Measurements from ENCODE around the gene INPP4A.

Gene INPP4A

DNA sequence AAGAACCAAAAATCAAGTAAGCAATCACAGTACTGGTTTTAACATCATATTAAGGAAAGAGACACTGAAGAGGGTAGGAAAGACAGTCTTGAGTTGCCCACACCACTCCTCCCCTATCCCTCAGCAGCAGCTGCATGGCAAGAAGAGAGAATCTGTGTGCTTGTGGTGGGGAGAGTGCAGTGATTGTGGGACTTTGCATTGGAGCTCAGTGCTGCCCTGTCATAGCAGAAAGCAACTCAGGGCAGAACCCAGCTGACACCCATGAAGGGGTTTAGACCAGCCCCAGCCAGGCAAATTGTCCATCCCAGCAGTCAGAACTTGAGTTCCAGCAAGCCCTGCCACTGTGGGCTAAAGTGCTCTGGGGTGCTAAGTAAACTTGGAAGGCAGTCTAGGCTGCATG, 40.8 kb upstream of the INPP4A start:
- no peak for TF ChIP-seq EZH2phosphoT487 (IDR thresholded peaks at IDR 0.05; ENCODE audit: low read depth)
- no peak for TF ChIP-seq CTCF (IDR thresholded peaks at IDR 0.05; ENCODE audit: low read depth, low read length)
- Histone ChIP-seq H2AFZ (ENCODE audit: low read depth, low read length) (no peak overlapping the region), H3K9ac (ENCODE audit: low read length) (no peak overlapping the region), H4K20me1 (ENCODE audit: insufficient read depth, low read length) (no peaks in the 10 kb centered on the region), H3K4me3 (ENCODE audit: low read length) (no peak overlapping the region), H3K27ac (ENCODE audit: low read length) (no peak overlapping the region), H3K4me2 (ENCODE audit: low read length) (no peak overlapping the region), H3K9me3 (ENCODE audit: insufficient read depth, low read length) (no peaks in the 10 kb centered on the region), H3K36me3 (replicated peaks; ENCODE audit: low read depth, low read length) (no peaks in the 10 kb centered on the region), H3K79me2 (ENCODE audit: low read length) (no peaks in the 10 kb centered on the region), H3K4me1 (ENCODE audit: low read length) (no peaks in the 10 kb centered on the region), H3K27me3 (ENCODE audit: low read depth, low read length) (peaks cover 46% of the 10 kb centered on the region)

DNA sequence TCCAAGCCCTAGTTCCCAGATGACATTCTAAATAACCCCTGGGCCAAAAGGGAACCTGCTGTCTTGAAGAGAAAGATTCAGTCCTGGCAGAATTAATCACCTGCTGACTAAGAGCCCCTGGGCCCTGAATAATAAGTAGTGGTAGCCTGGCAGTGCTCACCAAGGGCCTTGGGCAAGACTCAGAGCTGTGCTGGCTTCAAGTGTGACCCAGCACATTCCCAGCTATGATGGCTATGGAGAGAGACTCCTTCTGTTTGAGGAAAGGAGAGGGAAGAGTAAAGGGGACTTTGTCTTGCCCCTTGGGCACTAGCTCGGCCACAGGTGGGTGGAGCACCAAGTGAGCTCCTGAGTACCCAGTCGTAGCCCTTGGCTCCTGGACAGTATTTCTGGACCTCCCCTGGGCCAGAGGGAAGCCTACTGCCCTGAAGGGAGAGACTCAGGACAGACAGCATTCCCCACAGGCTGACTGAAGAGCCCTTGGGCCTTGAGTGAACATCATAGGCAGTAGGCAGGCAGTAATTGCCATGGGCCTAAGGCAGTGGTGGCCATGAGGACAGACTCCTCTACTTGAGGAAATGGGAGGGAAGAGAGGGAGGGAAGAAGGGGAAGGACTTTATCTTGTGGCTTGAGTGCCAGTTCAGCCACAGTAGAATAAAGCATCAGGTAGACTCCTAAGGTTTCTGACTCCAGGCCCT, 40.0 kb upstream of the INPP4A start:
- no peaks in the 10 kb centered on the region for H3K79me2 ChIP-seq (ENCODE audit: low read length)
- H3K4me2 ChIP-seq (ENCODE audit: low read length), result no peak overlapping the region
- H3K36me3 ChIP-seq (replicated peaks; ENCODE audit: low read depth, low read length), result no peaks in the 10 kb centered on the region
- H3K27ac ChIP-seq (ENCODE audit: low read length), result no peak overlapping the region
- peaks cover 41% of the 10 kb centered on the region for H3K27me3 ChIP-seq (ENCODE audit: low read depth, low read length)
- H3K4me3 ChIP-seq (ENCODE audit: low read length), result no peak overlapping the region
- no peak overlapping the region for H3K9ac ChIP-seq (ENCODE audit: low read length)
- no peaks in the 10 kb centered on the region for H3K4me1 ChIP-seq (ENCODE audit: low read length)
- no peaks in the 10 kb centered on the region for H3K9me3 ChIP-seq (ENCODE audit: insufficient read depth, low read length)
- no peaks in the 10 kb centered on the region for H4K20me1 ChIP-seq (ENCODE audit: insufficient read depth, low read length)
- H2AFZ ChIP-seq (ENCODE audit: low read depth, low read length), result no peak overlapping the region
- no peak for TF ChIP-seq CTCF (IDR thresholded peaks at IDR 0.05; ENCODE audit: low read depth, low read length)

- Histone ChIP-seq H3K36me3 (replicated peaks; ENCODE audit: low read depth, low read length) (no peaks in the 10 kb centered on the region), H3K4me1 (ENCODE audit: low read length) (no peaks in the 10 kb centered on the region), H3K9me3 (ENCODE audit: insufficient read depth, low read length) (no peaks in the 10 kb centered on the region), H4K20me1 (ENCODE audit: insufficient read depth, low read length) (no peaks in the 10 kb centered on the region), H3K27me3 (ENCODE audit: low read depth, low read length) (peaks cover 38% of the 10 kb centered on the region), H3K4me2 (ENCODE audit: low read length) (no peak overlapping the region), H3K4me3 (ENCODE audit: low read length) (no peak overlapping the region), H3K9ac (ENCODE audit: low read length) (no peak overlapping the region), H3K79me2 (ENCODE audit: low read length) (no peaks in the 10 kb centered on the region), H3K27ac (ENCODE audit: low read length) (no peak overlapping the region), H2AFZ (ENCODE audit: low read depth, low read length) (no peak overlapping the region)
- no peak for TF ChIP-seq EZH2phosphoT487 (IDR thresholded peaks at IDR 0.05; ENCODE audit: low read depth)
- TF ChIP-seq CTCF (IDR thresholded peaks at IDR 0.05; ENCODE audit: low read depth, low read length), result no peak
Measured at GRCh38 chr2:98405301-98405700, 39.4 kb upstream of the INPP4A start.

- no peak for TF ChIP-seq CTCF (IDR thresholded peaks at IDR 0.05; ENCODE audit: low read depth, low read length)
- no peak for TF ChIP-seq EZH2phosphoT487 (IDR thresholded peaks at IDR 0.05; ENCODE audit: low read depth)
- Histone ChIP-seq H3K36me3 (replicated peaks; ENCODE audit: low read depth, low read length) (no peaks in the 10 kb centered on the region), H4K20me1 (ENCODE audit: insufficient read depth, low read length) (no peaks in the 10 kb centered on the region), H3K4me3 (ENCODE audit: low read length) (no peak overlapping the region), H2AFZ (ENCODE audit: low read depth, low read length) (no peak overlapping the region), H3K79me2 (ENCODE audit: low read length) (no peaks in the 10 kb centered on the region), H3K9me3 (ENCODE audit: insufficient read depth, low read length) (no peaks in the 10 kb centered on the region), H3K27ac (ENCODE audit: low read length) (no peak overlapping the region), H3K4me1 (ENCODE audit: low read length) (peaks cover 3% of the 10 kb centered on the region), H3K4me2 (ENCODE audit: low read length) (no peak overlapping the region), H3K27me3 (ENCODE audit: low read depth, low read length) (peaks cover 23% of the 10 kb centered on the region), H3K9ac (ENCODE audit: low read length) (no peak overlapping the region)
Measured at GRCh38 chr2:98408155-98408554, 36.5 kb upstream of the INPP4A start.

All from OCI-LY3 (cell line).